T-helper 2 cell treated with Interferon-gamma antibody and Interleukin-4, amounts not matched to agents 5 μg/mL and 100 μg/mL, for 36 hours (primary cell): ENCODE results near the gene UGP2.

ENCODE experiments used
- DNase-seq: peaks from one replicate; pipeline ENCODE4 v3.0.0; 2021; ENCODE audit warnings: low spot score
- H3K27ac Mint-ChIP-seq: one replicate; pipeline ENCODE4 v1.8.0; 2021; ENCODE audit warnings: mild to moderate bottlenecking, mixed read lengths
- H3K27me3 Mint-ChIP-seq: one replicate; pipeline ENCODE4 v1.8.0; 2021; ENCODE audit warnings: low read depth, mixed read lengths
- H3K36me3 Mint-ChIP-seq: one replicate; pipeline ENCODE4 v1.8.0; 2021; ENCODE audit warnings: low read depth, mixed read lengths
- H3K4me1 Mint-ChIP-seq: one replicate; pipeline ENCODE4 v1.8.0; 2021; ENCODE audit warnings: low read depth, mixed read lengths
- H3K4me3 Mint-ChIP-seq: one replicate; pipeline ENCODE4 v1.8.0; 2022; ENCODE audit warnings: mild to moderate bottlenecking, moderate library complexity, mixed read lengths
- H3K9me3 Mint-ChIP-seq: one replicate; pipeline ENCODE4 v1.8.0; 2021; ENCODE audit warnings: mixed read lengths

Gene UGP2

DNA sequence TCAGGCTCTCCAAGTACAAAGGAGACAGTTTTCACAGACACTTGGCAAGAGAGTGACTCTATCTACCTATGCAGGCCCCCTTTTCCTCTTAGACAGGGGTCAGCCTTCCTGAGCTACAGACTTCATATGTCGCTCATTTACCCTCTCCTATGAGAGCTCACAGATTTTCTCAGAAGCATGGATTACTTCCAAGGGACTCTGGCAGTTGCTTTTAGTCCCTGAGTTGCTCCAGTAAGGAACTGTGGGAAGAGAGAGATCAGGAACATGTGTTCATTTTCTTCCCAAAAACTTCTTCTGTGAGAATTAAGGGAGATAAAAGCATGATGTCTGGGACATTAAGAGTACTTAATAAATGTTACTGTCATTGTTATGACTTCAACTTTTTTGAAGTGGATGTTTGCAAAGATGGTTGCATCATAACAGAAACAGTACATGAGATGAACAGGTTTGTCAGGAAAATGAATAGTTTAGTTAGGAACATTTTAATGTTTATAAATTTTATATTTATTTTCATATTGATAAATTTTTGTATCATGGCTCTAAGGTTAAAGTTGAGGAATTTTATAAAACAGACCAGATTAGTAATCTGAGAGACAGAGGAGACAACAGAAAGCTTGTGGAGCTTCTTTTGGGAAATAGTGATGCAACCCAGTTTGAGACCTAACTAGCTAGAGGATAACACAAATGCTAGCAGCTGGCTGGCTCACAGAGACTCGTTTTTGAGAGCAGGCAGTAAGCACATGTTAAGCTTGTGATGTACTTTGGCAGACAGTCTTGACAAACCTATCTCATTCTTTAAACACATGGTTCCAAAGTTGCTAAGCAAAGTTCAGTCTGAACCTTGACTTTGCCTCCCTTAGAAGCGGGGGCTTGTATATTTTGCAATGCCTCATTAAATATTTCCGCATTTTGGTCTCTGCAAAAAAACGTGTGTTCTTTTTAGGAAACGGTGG lies 21.7 kb upstream of the UGP2 start:
- Mint-ChIP-seq H3K9me3 (no peaks in the 10 kb centered on the region), H3K4me1 (no peaks in the 10 kb centered on the region), H3K27me3 (peaks cover 19% of the 10 kb centered on the region), H3K4me3 (no peak overlapping the region), H3K36me3 (no peaks in the 10 kb centered on the region), H3K27ac (no peak overlapping the region)
- no peak for DNase-seq

- no peak for DNase-seq
- H3K36me3 Mint-ChIP-seq, result no peaks in the 10 kb centered on the region
- peaks cover 25% of the 10 kb centered on the region for H3K27me3 Mint-ChIP-seq
- no peaks in the 10 kb centered on the region for H3K9me3 Mint-ChIP-seq
- H3K4me1 Mint-ChIP-seq, result peaks cover 2% of the 10 kb centered on the region
- H3K4me3 Mint-ChIP-seq, result no peak overlapping the region
- no peak overlapping the region for H3K27ac Mint-ChIP-seq
Measured at GRCh38 chr2:63820969-63821368, 20.7 kb upstream of the UGP2 start.

GRCh38 chr2:63821396-63821795 lies 20.3 kb upstream of the UGP2 start:
- H3K9me3 Mint-ChIP-seq, result no peaks in the 10 kb centered on the region
- H3K27me3 Mint-ChIP-seq, result peaks cover 22% of the 10 kb centered on the region
- H3K4me3 Mint-ChIP-seq, result no peak overlapping the region
- H3K36me3 Mint-ChIP-seq, result no peaks in the 10 kb centered on the region
- no peak overlapping the region for H3K27ac Mint-ChIP-seq
- DNase-seq, result no peak
- peaks cover 2% of the 10 kb centered on the region for H3K4me1 Mint-ChIP-seq

DNA sequence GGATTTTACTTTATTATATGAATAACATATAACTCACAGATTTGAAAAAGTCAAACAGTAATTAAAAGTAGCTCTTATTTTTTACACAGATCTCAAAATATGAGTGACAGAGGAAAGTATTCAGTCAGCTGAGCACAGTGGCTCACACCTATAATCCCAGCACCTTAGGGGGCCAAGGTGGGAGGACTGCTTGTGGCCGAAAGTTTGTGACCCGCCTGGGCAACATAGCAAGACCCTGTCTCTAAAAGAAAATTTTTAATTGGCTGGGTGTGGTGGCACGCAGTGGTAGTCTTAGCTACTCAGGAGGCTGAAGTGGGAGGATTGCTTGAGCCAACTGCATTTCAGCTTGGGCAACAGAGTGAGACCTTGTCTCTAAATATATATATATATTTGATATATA lies 19.2 kb upstream of the UGP2 start:
- H3K4me3 Mint-ChIP-seq, result no peak overlapping the region
- H3K36me3 Mint-ChIP-seq, result no peaks in the 10 kb centered on the region
- H3K9me3 Mint-ChIP-seq, result no peaks in the 10 kb centered on the region
- peaks cover 2% of the 10 kb centered on the region for H3K4me1 Mint-ChIP-seq
- peaks cover 27% of the 10 kb centered on the region for H3K27me3 Mint-ChIP-seq
- DNase-seq, result no peak
- no peak overlapping the region for H3K27ac Mint-ChIP-seq

- no peaks in the 10 kb centered on the region for H3K36me3 Mint-ChIP-seq
- H3K4me3 Mint-ChIP-seq, result no peak overlapping the region
- H3K27ac Mint-ChIP-seq, result no peak overlapping the region
- DNase-seq, result no peak
- H3K4me1 Mint-ChIP-seq, result peaks cover 2% of the 10 kb centered on the region
- no peaks in the 10 kb centered on the region for H3K9me3 Mint-ChIP-seq
- peaks cover 52% of the 10 kb centered on the region for H3K27me3 Mint-ChIP-seq
Measured at GRCh38 chr2:63827749-63828148, 13.9 kb upstream of the UGP2 start.

DNA sequence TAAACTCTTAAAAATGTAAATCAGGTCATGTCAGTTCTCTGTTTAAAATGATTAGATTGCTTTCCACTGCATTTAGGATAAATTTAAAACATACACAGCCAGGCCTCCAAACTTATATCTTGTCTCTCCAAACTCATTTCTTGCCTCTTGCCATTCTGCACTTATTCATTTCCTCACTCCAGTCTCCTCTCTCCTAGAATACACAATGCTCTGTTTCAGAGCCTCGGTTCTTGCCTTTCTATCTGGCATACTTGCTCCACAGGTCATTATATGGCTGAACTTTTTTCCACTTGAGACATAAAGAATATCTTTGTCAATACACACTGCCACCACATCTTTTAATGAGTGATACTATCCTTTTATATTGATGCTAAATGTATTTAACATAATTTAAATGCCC lies 10.5 kb upstream of the UGP2 start:
- no peak for DNase-seq
- peaks cover 36% of the 10 kb centered on the region for H3K27me3 Mint-ChIP-seq
- H3K27ac Mint-ChIP-seq, result no peak overlapping the region
- no peaks in the 10 kb centered on the region for H3K36me3 Mint-ChIP-seq
- H3K4me1 Mint-ChIP-seq, result no peaks in the 10 kb centered on the region
- no peak overlapping the region for H3K4me3 Mint-ChIP-seq
- H3K9me3 Mint-ChIP-seq, result no peaks in the 10 kb centered on the region

GRCh38 chr2:63834401-63834800 lies 7.3 kb upstream of the UGP2 start:
- H3K4me3 Mint-ChIP-seq, result no peak overlapping the region
- H3K36me3 Mint-ChIP-seq, result no peaks in the 10 kb centered on the region
- H3K9me3 Mint-ChIP-seq, result no peaks in the 10 kb centered on the region
- DNase-seq, result no peak
- H3K27me3 Mint-ChIP-seq, result peaks cover 20% of the 10 kb centered on the region
- H3K27ac Mint-ChIP-seq, result no peak overlapping the region
- peaks cover 4% of the 10 kb centered on the region for H3K4me1 Mint-ChIP-seq

DNA sequence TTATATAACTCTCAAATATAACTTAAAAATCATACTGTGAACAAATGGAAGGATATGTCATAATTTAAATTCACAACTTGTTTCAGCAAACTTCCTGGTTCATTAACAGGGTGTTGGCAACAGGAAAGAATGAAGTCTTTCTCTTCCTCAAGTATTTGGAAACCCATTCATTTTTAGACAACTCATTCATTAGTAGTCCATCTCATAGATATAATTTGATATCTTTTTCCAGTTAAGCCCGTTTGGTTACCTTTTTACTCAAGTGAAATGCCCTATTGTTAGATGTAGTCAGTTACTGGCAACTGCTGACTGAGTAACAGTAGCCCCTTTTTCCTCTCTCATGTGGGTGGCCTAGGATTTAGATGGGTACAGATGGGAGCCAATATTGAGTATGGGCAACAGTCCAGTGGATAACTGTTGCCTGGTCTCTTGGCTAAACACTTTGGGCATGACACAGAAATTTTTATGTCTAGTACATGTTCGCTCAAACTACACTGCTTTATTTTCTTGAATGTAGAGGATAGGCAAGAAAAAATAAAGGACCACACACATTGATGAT lies 4.6 kb upstream of the UGP2 start:
- peaks cover 4% of the 10 kb centered on the region for H3K36me3 Mint-ChIP-seq
- DNase-seq, result no peak
- no peaks in the 10 kb centered on the region for H3K27me3 Mint-ChIP-seq
- peaks cover 11% of the 10 kb centered on the region for H3K4me1 Mint-ChIP-seq
- no peaks in the 10 kb centered on the region for H3K9me3 Mint-ChIP-seq
- no peak overlapping the region for H3K27ac Mint-ChIP-seq
- H3K4me3 Mint-ChIP-seq, result no peak overlapping the region

DNA sequence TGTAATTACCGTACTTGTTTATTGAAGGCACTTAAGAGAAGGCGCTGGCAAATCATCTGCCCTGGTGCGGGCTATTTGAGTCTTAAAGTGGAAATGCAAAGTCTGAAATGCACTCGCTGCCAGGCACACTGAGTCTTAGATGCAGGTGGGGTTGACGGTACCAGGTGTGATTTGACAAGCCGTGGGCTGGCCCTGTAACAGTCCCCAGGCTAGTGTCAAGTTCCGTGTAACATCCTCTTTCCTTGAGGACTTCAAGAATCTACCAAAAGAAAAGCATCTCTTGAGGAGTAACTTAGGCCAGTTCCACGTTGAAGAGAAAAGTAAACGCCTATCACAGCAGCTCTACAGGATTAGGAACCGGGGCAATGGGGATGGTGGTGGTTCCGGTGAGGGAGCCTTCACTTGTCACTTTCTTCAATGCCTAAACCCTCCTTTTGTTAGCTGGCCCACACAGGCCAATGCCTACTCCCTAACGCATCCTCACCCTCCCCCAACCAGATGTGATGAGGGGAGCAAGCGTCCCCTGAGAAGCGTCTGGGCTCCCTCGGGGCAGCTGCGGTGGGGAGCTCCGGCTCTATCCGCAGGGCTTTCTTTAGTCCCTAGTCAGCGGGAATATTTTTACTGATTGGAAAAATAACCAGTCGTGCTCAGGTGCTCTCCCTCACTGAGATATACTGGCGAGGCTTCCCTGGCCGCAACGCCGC lies 1.5 kb upstream of the UGP2 start:
- peak overlapping the region; percentile 93 for H3K4me3 Mint-ChIP-seq
- H3K4me1 Mint-ChIP-seq, result peaks cover 32% of the 10 kb centered on the region
- no peak for DNase-seq

GRCh38 chr2:63840785-63841253 lies 877 bp upstream of the UGP2 start:
- Mint-ChIP-seq H3K27me3 (no peaks in the 10 kb centered on the region), H3K9me3 (no peaks in the 10 kb centered on the region), H3K4me3 (peak overlapping the region; percentile 93), H3K4me1 (peaks cover 36% of the 10 kb centered on the region), H3K36me3 (peaks cover 34% of the 10 kb centered on the region), H3K27ac (peak overlapping the region; percentile 99)
- peak; percentile 98 for DNase-seq

More for the DNA sequence above, 1.5 kb upstream of the UGP2 start:
- peaks cover 28% of the 10 kb centered on the region for H3K36me3 Mint-ChIP-seq
- H3K27me3 Mint-ChIP-seq, result no peaks in the 10 kb centered on the region
- peak overlapping the region; percentile 99 for H3K27ac Mint-ChIP-seq
- H3K9me3 Mint-ChIP-seq, result no peaks in the 10 kb centered on the region

DNA sequence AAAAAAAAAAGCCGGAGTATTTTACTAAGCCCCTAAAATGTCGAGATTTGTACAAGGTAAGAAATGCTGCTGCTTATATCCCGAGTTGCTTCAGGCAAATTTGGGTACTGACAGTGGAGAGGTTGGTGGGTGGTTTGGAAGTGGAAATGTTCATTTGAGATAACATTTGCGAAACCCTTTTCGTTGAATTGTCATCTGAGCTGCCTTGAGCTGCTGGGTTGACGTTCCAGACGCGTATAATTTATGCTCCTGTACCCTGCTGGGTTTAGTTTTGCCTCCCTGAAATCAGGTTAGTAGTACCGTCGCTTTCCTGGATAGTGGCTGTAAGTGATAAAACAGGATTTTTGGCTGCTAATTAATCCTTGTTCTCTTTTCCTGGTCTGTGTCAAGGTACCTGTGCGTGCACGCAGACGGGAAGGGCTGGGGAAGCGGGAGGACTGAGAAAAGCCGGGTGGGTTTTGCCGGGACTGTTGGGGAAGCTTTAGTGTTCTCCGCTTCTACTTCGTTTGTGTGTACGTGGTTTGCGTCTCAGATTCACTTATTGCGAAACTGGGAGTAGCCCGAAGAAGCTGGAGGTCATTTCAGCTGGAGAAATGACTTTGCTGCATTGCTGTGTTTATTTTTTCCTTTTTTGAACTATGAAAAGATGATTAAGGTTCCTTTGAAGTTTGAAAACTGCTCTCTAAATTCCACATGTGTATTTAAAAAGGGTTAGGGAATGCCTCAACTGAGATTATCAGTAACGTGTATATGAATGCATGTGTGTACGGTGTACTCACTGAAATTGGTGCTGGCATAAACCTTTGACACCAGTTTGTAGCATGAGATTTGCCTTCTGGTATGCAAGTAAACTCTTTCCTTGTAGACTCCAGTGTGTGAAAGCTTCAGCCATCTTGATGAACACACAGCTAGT lies 709 bp downstream of the UGP2 start:
- Mint-ChIP-seq H3K4me3 (peak overlapping the region; percentile 93), H3K27me3 (no peaks in the 10 kb centered on the region), H3K9me3 (peaks cover 2% of the 10 kb centered on the region), H3K27ac (peak overlapping the region; percentile 99), H3K36me3 (peaks cover 47% of the 10 kb centered on the region), H3K4me1 (peaks cover 38% of the 10 kb centered on the region)
- DNase-seq, result peak; percentile 23

- Mint-ChIP-seq H3K9me3 (peaks cover 7% of the 10 kb centered on the region), H3K36me3 (peaks cover 54% of the 10 kb centered on the region), H3K27me3 (no peaks in the 10 kb centered on the region), H3K27ac (peak overlapping the region; percentile 99), H3K4me3 (peak overlapping the region; percentile 93), H3K4me1 (peaks cover 45% of the 10 kb centered on the region)
- DNase-seq, result no peak
Measured at GRCh38 chr2:63843093-63843492, 1.4 kb downstream of the UGP2 start.

DNA sequence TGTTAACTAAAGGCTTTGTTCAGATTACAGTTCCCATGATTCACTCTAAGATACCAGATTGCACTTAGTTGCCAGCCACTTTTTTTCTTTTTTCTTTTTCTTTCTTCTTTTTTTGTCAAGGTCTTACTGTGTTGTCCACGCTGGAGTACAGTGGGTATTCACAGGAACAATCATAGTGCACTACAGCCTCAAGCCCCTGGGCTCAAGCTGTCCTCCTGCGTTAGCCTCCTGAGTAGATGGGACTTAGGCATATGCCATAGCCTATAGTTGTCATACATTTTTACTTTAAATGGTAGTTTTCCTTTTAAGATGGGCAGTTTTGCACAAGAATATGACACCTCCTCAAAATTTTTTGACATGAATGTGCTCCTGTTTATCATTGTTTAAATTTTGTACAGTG lies 2.1 kb downstream of the UGP2 start:
- peaks cover 54% of the 10 kb centered on the region for H3K36me3 Mint-ChIP-seq
- peaks cover 7% of the 10 kb centered on the region for H3K9me3 Mint-ChIP-seq
- H3K27ac Mint-ChIP-seq, result no peak overlapping the region
- H3K27me3 Mint-ChIP-seq, result no peaks in the 10 kb centered on the region
- H3K4me1 Mint-ChIP-seq, result peaks cover 47% of the 10 kb centered on the region
- H3K4me3 Mint-ChIP-seq, result peak overlapping the region; percentile 93
- DNase-seq, result no peak
